Dendritic cell treated with granulocyte-macrophage colony-stimulating factor and Interleukin-4, amounts not matched to agents 40 ng/mL and 50 ng/mL, for 4 days (primary cell): Measurements from ENCODE around the gene RNF31.
A peak's percentile ranks its signal among the peaks of the same experiment; 100 is the strongest.
"Not testable (repeated sequence)": the region's sequence is repeated elsewhere in the genome, so short reads cannot be mapped to it uniquely, and the experiment has no call there.

Source experiments
- H3K27ac Mint-ChIP-seq: one replicate; pipeline ENCODE4 v1.8.0; 2022; ENCODE audit warnings: mild to moderate bottlenecking, mixed read lengths
- H3K27me3 Mint-ChIP-seq: one replicate; pipeline ENCODE4 v1.8.0; 2022; ENCODE audit warnings: mild to moderate bottlenecking, mixed read lengths
- H3K36me3 Mint-ChIP-seq: one replicate; pipeline ENCODE4 v1.8.0; 2022; ENCODE audit warnings: low read depth, mixed read lengths
- H3K4me1 Mint-ChIP-seq: one replicate; pipeline ENCODE4 v1.8.0; 2022; ENCODE audit warnings: low read depth, mixed read lengths
- H3K4me3 Mint-ChIP-seq: one replicate; pipeline ENCODE4 v1.8.0; 2022; ENCODE audit warnings: mild to moderate bottlenecking, moderate library complexity, mixed read lengths
- H3K9me3 Mint-ChIP-seq: one replicate; pipeline ENCODE4 v1.8.0; 2022; ENCODE audit warnings: mixed read lengths
- intact Hi-C: fragments of 100-400 bp; cut with micrococcal nuclease; formaldehyde crosslinking; loops from one replicate; pipeline ENCODE4 v1.15.0; 2022

Gene RNF31

DNA sequence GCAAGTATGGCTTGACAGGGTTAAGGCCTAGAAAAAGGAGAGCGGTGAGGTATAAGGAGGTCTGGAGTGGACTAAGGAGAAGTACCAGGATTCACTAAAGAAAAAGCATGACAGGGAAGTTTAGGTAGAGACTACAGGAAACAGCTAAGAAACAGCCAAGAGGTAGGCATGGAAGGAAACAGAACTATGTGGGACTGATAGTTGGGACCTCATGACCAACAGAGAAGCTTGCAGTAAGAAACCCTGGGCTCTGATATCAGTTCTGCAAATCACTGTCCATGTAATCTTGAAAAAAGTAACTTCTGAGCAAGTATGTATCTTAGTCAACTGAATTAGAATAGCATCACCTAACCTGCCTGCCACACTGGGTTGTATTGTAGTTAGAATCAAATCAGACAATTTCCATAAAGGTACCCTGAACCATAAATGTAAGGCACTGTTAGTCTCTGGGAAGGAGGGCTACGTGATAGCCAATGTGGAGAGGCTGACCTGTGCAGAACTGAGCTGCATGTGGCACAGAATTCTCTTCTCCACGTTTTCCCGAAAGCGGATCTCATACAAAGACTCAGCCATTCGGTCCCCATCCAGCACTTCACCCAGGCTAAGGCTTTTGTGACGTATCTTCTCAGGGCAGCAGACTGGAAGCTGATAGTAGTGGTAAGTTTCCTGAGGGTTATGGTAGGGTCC lies 47.0 kb downstream of the RNF31 start:
- Mint-ChIP-seq H3K4me3 (peak overlapping the region; percentile 94), H3K9me3 (peaks cover 5% of the 10 kb centered on the region), H3K27me3 (no peaks in the 10 kb centered on the region), H3K4me1 (peaks cover 66% of the 10 kb centered on the region), H3K36me3 (peaks cover 76% of the 10 kb centered on the region), H3K27ac (peak overlapping the region; percentile 94)
- intact Hi-C loops = no loop called here

DNA sequence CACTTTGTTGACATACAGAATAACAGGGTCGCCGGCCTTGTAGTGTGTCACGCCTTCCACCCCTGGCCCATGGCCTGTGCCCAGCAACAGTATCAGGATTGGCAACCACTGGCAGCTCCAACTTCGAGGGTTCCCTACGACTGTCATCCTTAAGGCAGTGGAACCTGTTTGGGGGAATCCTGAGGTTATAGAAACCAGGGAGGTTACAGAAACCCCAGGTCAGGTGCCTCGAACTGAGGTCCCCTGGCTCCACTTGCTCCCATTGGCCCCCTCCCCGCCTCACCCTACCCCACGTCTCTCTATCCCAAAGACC lies 47.5 kb downstream of the RNF31 start:
- H3K27me3 Mint-ChIP-seq = no peaks in the 10 kb centered on the region

GRCh38 chr14:24195186-24196070 lies 48.1 kb downstream of the RNF31 start, which contains the start of gene TM9SF1:
Gene TM9SF1, minus strand, starts transcription at chr14:24195441. Its CDS starts 422 bp downstream, at chr14:24195019.
- Mint-ChIP-seq H3K27ac (peak within 1 kb of the TSS; percentile 94), H3K36me3 (peaks cover 78% of the 10 kb centered on the region), H3K27me3 (no peaks in the 10 kb centered on the region), H3K4me3 (peak within 1 kb of the TSS; percentile 94), H3K4me1 (peaks cover 64% of the 10 kb centered on the region), H3K9me3 (peaks cover 10% of the 10 kb centered on the region)
- intact Hi-C loops = loop anchor here (1.0 to 5.0 kb wide), 2 partner anchors 18 to 33 kb away; partner anchors contain the start of genes CHMP4A and IRF9

More for the DNA sequence above, 47.5 kb downstream of the RNF31 start:
- peak overlapping the region; percentile 94 for H3K4me3 Mint-ChIP-seq
- intact Hi-C loops = loop anchor here (1.0 to 5.0 kb wide), 2 partner anchors 18 to 33 kb away; partner anchors contain the start of genes CHMP4A and IRF9
- H3K27ac Mint-ChIP-seq = peak overlapping the region; percentile 94
- H3K9me3 Mint-ChIP-seq = peaks cover 10% of the 10 kb centered on the region
- peaks cover 68% of the 10 kb centered on the region for H3K4me1 Mint-ChIP-seq
- peaks cover 78% of the 10 kb centered on the region for H3K36me3 Mint-ChIP-seq

DNA sequence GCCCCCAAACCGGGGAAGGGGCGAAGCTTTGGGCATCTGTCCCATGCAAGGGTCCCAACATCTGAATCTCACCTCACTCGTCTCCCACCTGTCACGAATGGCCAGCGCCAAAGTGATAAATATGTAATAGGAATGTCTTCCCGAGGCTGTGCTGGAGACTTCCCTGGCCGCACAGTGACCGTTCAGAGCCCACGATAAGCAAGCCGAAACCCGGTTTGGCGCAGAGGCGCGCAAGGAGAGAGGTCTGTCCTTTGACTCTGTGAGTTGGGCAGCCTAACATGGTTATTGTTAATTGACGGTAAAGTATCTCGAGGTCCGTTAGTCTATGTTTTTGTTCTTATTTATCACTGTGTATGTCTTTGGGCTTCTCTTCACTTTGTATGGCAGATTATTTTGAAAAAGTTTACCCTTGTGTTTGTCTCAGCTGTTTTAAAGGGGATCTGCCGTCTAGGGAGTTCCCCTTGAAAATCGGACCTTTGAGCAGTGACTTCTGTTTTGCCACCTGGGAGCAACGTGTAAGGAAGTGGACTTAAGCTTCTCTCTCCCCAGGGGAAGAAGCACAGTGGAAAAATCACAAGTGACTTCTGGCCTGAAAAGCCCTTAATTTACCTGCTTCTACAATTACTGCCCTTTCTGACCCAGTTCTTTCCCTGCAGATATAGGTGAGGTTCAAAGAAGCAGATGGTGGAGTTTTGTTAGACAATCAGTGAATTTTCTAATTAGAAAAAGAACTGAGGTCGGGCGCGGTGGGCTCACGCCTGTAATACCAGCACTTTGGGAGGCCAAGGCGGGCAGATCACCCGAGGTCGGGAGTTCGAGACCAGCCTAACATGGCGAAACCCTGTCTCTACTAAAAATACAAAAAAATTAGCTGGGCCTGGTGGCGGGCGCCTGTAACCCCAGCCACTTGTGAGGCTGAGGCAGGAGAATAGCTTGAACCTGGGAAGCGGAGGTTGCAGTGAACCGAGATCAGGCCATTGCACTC lies 49.1 kb downstream of the RNF31 start:
- Mint-ChIP-seq H3K4me1 (peaks cover 64% of the 10 kb centered on the region), H3K27me3 (no peaks in the 10 kb centered on the region)

DNA sequence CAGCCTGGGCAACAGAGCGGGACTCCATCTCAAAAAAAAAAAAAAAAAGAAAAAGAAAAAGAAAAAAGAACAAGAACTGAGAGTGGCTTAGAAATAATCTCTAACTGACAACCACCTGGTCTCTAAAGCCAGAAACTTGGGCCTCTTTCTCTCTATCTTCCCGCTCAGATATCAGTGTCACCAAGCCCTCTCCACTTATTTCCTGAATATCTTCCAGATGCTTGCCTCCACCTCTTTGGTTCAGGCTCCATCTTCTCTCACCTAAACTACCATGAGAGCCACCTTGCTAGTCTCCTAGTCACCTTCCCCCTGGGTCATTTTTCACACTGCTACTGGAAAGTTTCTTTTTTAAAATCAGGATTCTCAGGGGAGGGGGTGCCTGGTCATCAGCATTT lies 49.8 kb downstream of the RNF31 start:
- Mint-ChIP-seq H3K36me3 (peaks cover 77% of the 10 kb centered on the region), H3K4me1 (peaks cover 57% of the 10 kb centered on the region)
- intact Hi-C loops = loop anchor here (5.0 kb wide), 1 partner anchor 35 kb away; the partner anchor contains the start of gene IRF9

More for the DNA sequence above, 49.1 kb downstream of the RNF31 start:
- H3K4me3 Mint-ChIP-seq = peak overlapping the region; percentile 94
- intact Hi-C loops = loop anchor here (5.0 kb wide), 1 partner anchor 34 kb away; the partner anchor contains the start of gene IRF9
- peaks cover 13% of the 10 kb centered on the region for H3K9me3 Mint-ChIP-seq
- H3K36me3 Mint-ChIP-seq = peaks cover 77% of the 10 kb centered on the region
- peak overlapping the region; percentile 94 for H3K27ac Mint-ChIP-seq

DNA sequence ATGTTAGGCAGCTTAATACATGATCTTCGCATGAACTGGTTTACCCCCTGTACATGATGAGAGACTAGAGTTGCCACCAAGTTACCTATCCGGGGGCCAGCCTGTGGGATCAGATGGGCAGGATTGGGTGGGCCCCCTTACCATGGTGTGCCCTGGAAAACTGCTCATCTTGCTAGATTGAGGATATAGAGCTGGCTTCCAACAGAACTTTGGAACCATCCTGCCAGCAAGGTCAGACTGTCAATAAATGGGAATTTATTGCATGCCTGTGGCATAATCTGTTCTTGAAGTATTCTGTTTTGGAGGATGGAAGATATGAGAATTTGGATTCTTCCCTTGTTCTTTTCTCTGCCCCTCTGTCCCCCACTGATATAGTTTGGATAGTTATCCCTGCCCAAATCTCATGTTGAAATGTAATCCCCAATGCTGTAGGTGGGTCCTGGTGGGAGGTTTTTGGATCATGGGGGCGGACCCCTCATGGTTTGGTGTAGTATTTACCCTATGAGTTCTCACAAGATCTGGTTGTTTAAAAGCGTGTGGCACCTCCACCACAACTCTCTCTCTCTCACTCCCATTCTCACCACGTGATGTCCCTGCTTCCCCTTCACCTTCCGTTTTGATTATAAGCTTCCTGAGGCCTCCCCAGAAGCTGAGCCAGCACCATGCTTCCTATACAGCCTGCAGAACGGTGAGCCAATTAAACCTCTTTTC lies 51.7 kb downstream of the RNF31 start:
- Mint-ChIP-seq H3K36me3 (peaks cover 84% of the 10 kb centered on the region), H3K4me1 (peaks cover 45% of the 10 kb centered on the region), H3K27me3 (no peaks in the 10 kb centered on the region), H3K4me3 (no peak overlapping the region), H3K9me3 (peaks cover 32% of the 10 kb centered on the region), H3K27ac (peak overlapping the region; percentile 50)
- intact Hi-C loops = loop anchor here (5.0 kb wide), 1 partner anchor 37 kb away; the partner anchor contains the start of gene IRF9

More for the DNA sequence above, 49.8 kb downstream of the RNF31 start:
- peaks cover 20% of the 10 kb centered on the region for H3K9me3 Mint-ChIP-seq
- H3K27me3 Mint-ChIP-seq = no peaks in the 10 kb centered on the region
- H3K27ac Mint-ChIP-seq = peak overlapping the region; percentile 94
- peak overlapping the region; percentile 94 for H3K4me3 Mint-ChIP-seq

DNA sequence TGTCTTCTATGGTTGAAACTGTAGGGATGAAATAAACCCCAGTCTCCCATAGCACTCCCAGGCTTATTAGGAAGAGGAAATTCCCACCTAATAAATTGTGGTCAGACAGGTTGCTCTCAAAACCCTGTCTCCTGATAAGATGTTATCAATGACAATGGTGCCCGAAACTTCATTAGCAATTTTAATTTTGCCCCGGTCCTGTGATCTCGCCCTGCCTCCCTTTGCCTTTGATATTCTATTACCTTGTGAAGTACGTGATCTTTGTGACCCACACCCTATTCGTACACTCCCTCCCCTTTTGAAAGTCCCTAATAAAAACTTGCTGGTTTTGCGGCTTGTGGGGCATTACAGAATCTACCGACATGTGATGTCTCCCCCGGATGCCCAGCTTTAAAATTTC lies 55.2 kb downstream of the RNF31 start:
- H3K9me3 Mint-ChIP-seq = peaks cover 32% of the 10 kb centered on the region
- intact Hi-C loops, H3K27ac Mint-ChIP-seq, H3K27me3 Mint-ChIP-seq, H3K4me3 Mint-ChIP-seq: not testable (repeated sequence)
- H3K36me3 Mint-ChIP-seq = peaks cover 96% of the 10 kb centered on the region
- H3K4me1 Mint-ChIP-seq = peaks cover 28% of the 10 kb centered on the region

DNA sequence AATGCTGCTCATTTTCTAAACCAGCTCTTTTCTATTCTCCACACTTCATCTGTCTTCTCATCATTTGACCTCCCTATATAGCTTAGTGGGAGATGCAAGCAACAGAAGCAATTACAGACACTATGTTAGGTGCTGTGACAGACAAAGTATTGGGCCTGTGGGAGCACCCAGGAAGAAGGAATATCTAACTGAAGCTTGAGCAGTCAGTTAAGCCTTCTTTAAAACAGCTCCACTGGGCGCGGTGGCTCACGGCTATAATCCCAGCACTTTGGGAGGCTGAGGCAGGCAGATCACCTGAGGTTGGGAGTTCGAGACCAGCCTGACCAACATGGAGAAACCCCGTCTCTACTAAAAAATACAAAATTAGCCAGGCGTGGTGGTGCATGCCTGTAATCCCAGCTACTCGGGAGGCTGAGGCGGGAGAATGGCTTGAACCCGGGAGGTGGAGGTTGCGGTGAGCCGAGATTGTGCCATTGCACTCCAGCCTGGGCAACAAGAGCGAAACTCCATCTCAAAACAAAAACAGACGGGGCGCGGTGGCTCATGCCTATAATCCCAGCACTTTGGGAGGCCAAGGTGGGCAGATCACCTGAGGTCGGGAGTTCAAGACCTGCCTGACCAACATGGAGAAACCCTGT lies 56.1 kb downstream of the RNF31 start:
- peaks cover 98% of the 10 kb centered on the region for H3K36me3 Mint-ChIP-seq
- H3K9me3 Mint-ChIP-seq = peaks cover 32% of the 10 kb centered on the region
- H3K4me1 Mint-ChIP-seq = peaks cover 32% of the 10 kb centered on the region
- H3K4me3 Mint-ChIP-seq, H3K27ac Mint-ChIP-seq, H3K27me3 Mint-ChIP-seq, intact Hi-C loops: not testable (repeated sequence)

GRCh38 chr14:24204163-24205146 lies 57.2 kb downstream of the RNF31 start:
- peaks cover 21% of the 10 kb centered on the region for H3K4me1 Mint-ChIP-seq
- peaks cover 97% of the 10 kb centered on the region for H3K36me3 Mint-ChIP-seq
- no peak overlapping the region for H3K4me3 Mint-ChIP-seq
- intact Hi-C loops = no loop called here
- no peak overlapping the region for H3K27ac Mint-ChIP-seq
- H3K27me3 Mint-ChIP-seq = no peaks in the 10 kb centered on the region
- peaks cover 26% of the 10 kb centered on the region for H3K9me3 Mint-ChIP-seq

DNA sequence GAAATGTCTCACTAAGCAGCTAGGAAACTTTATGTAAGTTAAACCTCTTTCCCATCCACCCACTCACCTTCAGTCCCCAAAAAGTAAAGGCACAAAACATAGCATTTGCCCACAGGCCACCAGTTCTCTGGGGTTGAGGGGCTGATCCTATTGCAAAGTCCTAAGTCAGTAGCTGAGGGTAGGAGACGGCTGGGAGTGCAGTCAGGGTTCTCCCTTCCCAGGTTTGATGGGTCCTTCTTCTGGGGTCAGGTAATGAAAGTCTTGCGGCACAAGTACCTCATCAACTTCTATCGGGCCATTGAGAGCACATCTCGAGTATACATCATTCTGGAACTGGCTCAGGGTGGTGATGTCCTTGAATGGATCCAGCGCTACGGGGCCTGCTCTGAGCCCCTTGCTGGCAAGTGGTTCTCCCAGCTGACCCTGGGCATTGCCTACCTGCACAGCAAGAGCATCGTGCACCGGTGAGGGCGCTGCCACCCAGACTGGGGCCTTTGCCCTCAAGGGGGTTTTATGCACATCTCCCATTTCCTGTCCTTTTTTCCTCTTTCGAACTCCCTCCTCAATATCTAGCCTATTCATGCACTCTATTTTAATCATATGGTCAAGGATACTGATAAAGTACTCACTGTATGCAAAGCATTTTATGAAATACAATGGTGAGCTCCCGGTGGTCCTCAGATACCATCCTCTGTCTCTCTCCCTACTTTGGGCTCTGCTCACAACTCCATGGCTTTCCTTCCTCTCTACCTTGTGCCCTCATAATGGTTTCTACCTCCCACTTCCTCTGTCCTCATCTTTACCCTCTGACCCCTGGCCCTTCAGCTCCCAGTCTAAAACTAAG lies 59.2 kb downstream of the RNF31 start:
- Mint-ChIP-seq H3K4me1 (peaks cover 32% of the 10 kb centered on the region), H3K36me3 (peaks cover 99% of the 10 kb centered on the region), H3K27ac (no peak overlapping the region), H3K9me3 (peaks cover 18% of the 10 kb centered on the region), H3K27me3 (no peaks in the 10 kb centered on the region), H3K4me3 (no peak overlapping the region)
- intact Hi-C loops = no loop called here

DNA sequence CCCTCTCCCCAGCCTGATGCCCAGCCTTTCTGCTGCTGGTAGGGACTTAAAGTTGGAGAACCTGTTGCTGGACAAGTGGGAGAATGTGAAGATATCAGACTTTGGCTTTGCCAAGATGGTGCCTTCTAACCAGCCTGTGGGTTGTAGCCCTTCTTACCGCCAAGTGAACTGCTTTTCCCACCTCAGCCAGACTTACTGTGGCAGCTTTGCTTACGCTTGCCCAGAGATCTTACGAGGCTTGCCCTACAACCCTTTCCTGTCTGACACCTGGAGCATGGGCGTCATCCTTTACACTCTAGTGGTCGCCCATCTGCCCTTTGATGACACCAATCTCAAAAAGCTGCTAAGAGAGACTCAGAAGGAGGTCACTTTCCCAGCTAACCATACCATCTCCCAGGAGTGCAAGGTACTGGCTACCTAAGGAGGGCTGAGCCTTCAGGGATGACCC lies 59.8 kb downstream of the RNF31 start:
- H3K36me3 Mint-ChIP-seq = peaks cover 99% of the 10 kb centered on the region
- H3K27ac Mint-ChIP-seq = no peak overlapping the region
- peaks cover 38% of the 10 kb centered on the region for H3K4me1 Mint-ChIP-seq
- intact Hi-C loops = no loop called here
- peaks cover 12% of the 10 kb centered on the region for H3K9me3 Mint-ChIP-seq
- no peaks in the 10 kb centered on the region for H3K27me3 Mint-ChIP-seq
- H3K4me3 Mint-ChIP-seq = no peak overlapping the region
